Thoracic aorta (tissue), 2 donors: ENCODE data around the gene MED27. TPM values are rescaled to one million over a fixed set of nuclear protein-coding genes. Genes with fewer than 3 reads are reported as not detected.

Source experiments
- ATAC-seq: fragments of 150-250 bp; one replicate; pipeline ENCODE4 v1.8.0; 2017; ENCODE audit warnings: low read depth; ENCODE audit not compliant: insufficient number of reproducible peaks, low FRiP score
- DNase-seq: peaks from one replicate; pipeline ENCODE4 v3.0.0-alpha.2; 2020; ENCODE audit warnings: low spot score
- H3K27ac ChIP-seq, 2 donors: fragments of 200-600 bp; sonication (generic); 1 replicate in 1 of 2; 2 replicates in 1 of 2; pipeline ENCODE4 v1.5.1; 2016; ENCODE audit warnings: mild to moderate bottlenecking in 2 of 2, moderate library complexity in 2 of 2
- H3K27me3 ChIP-seq: fragments of 200-600 bp; sonication (generic); replicated peaks from 2 replicates; pipeline ENCODE4 v1.6.0; 2016; ENCODE audit warnings: mild to moderate bottlenecking; ENCODE audit not compliant: insufficient read depth
- H3K36me3 ChIP-seq: fragments of 200-600 bp; sonication (generic); one replicate; pipeline ENCODE4 v1.5.1; 2016
- H3K4me1 ChIP-seq, 2 donors: fragments of 200-600 bp; sonication (generic); 1 replicate in 1 of 2; 2 replicates in 1 of 2; pipeline versions ENCODE4 v1.5.1 to v1.6.0; 2016; ENCODE audit warnings: low read depth in 2 of 2, mild to moderate bottlenecking in 1 of 2; ENCODE audit not compliant: control insufficient read depth in 1 of 2
- H3K4me3 ChIP-seq: fragments of 200-600 bp; sonication (generic); 2 replicates; pipeline ENCODE4 v1.5.1; 2016; ENCODE audit warnings: mild to moderate bottlenecking
- H3K9me3 ChIP-seq: fragments of 200-600 bp; sonication (generic); 2 replicates; pipeline ENCODE4 v1.5.1; 2016
- CTCF ChIP-seq: fragments of 200-600 bp; sonication (generic); IDR thresholded peaks from one replicate; pipeline ENCODE4 v1.5.1; 2019; ENCODE audit warnings: antibody characterized with exemption
- total RNA-seq, 2 donors: library from RNA; depleted of rRNA; stranded (reverse); fragments of >200 nt; gene quantifications; one replicate each; pipeline versions ENCODE4 v1.1.0 to v1.2.3, GENCODE V29; 2016

Gene MED27
- total RNA-seq, 2 donors from 2014 or later = 19.3 to 26.5 TPM

DNA sequence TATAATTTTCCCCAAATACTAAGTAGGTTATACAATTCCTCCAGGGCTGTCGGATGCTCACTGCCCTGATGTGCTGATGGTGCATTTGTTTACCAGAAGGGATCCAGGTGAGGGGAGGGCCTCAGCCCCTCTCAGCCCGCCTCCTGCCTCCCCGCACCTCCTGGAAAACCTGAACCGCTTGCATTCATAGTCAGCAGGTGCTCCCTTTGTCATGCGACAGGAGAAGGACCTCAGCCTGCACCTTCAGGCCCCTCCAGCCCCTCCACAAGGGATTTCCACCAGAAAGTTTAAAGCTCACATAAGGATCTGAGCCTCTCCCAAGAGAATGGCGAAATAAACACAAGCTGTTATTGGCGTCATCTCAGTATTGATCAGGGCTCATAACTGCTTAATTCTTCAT lies 45.7 kb upstream of the MED27 start:
- no peaks in the 10 kb centered on the region for H3K4me1 ChIP-seq
- no peak for TF ChIP-seq CTCF
- H3K27me3 ChIP-seq = no peaks in the 10 kb centered on the region
- no peak for DNase-seq
- no peaks in the 10 kb centered on the region for H3K9me3 ChIP-seq
- ATAC-seq = no peak
- no peak overlapping the region for H3K27ac ChIP-seq
- H3K4me3 ChIP-seq = no peak overlapping the region
- no peaks in the 10 kb centered on the region for H3K36me3 ChIP-seq

DNA sequence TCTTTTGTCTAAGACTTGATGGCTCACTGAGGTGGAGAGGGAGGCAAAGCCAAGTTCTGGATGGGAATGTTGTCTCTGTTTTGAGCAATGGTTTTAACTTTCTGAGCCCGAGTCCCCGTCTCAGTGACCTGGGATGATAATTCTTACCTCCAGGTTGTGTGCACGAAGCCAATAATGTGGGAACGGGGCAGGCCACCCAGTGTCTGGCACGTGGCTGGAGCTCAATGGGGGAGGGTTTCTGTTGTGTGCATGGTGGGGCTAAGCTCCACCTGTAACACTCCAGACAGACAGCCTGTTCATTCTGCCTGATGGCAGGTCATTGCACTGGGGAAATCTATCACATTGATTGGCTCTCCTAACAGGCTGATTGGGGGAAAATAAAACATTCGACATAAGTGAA lies 45.1 kb upstream of the MED27 start:
- TF ChIP-seq CTCF = no peak

GRCh38 chr9:132121021-132121420 lies 41.4 kb upstream of the MED27 start:
- H3K27me3 ChIP-seq = no peaks in the 10 kb centered on the region
- no peaks in the 10 kb centered on the region for H3K9me3 ChIP-seq
- no peaks in the 10 kb centered on the region for H3K4me1 ChIP-seq
- no peak overlapping the region for H3K4me3 ChIP-seq
- no peak for ATAC-seq
- no peak overlapping the region for H3K27ac ChIP-seq
- TF ChIP-seq CTCF = no peak
- no peak for DNase-seq
- H3K36me3 ChIP-seq = no peaks in the 10 kb centered on the region

More for the DNA sequence above, 45.1 kb upstream of the MED27 start:
- no peaks in the 10 kb centered on the region for H3K27me3 ChIP-seq
- ATAC-seq (no peak), DNase-seq (no peak)
- H3K4me1 ChIP-seq = no peaks in the 10 kb centered on the region
- H3K4me3 ChIP-seq = no peak overlapping the region
- H3K9me3 ChIP-seq = no peaks in the 10 kb centered on the region
- no peak overlapping the region for H3K27ac ChIP-seq
- no peaks in the 10 kb centered on the region for H3K36me3 ChIP-seq

DNA sequence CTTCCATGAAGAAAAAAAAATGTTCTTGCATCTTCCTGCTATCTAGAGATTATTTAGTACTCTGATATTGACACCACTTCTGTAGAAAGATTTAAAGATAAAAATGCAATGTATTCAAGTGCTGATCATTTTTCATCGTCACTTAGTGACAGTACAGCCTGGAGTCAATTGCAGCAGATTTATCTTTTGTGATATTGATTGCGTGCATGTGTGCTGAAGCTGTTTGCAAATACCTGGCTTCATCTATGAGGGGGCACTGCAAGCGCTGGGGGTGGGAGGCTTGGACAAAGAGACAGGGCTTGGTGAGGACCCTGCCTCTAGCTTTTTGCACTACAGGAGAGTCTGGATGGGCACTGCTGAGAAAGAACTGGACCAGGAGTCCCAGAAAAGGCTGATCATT lies 38.0 kb upstream of the MED27 start:
- no peaks in the 10 kb centered on the region for H3K27me3 ChIP-seq
- TF ChIP-seq CTCF = no peak
- H3K4me1 ChIP-seq = no peaks in the 10 kb centered on the region
- H3K36me3 ChIP-seq = no peaks in the 10 kb centered on the region
- no peaks in the 10 kb centered on the region for H3K9me3 ChIP-seq
- H3K27ac ChIP-seq = no peak overlapping the region
- DNase-seq (no peak), ATAC-seq (no peak)
- no peak overlapping the region for H3K4me3 ChIP-seq

GRCh38 chr9:132116583-132116982 lies 36.9 kb upstream of the MED27 start:
- Histone ChIP-seq H3K4me3 (no peak overlapping the region), H3K27ac (no peak overlapping the region), H3K4me1 (no peaks in the 10 kb centered on the region), H3K9me3 (no peaks in the 10 kb centered on the region), H3K36me3 (no peaks in the 10 kb centered on the region), H3K27me3 (peaks cover 4% of the 10 kb centered on the region)
- TF ChIP-seq CTCF = no peak
- DNase-seq (no peak), ATAC-seq (no peak)
